K562 (cell line): ENCODE results near the gene UQCRHL. TPM values are rescaled to one million over a fixed set of nuclear protein-coding genes. Genes with fewer than 3 reads are reported as not detected.

Experiments
- ARID2 ChIP-seq: fragments of 450-650 bp; IDR thresholded peaks from 2 replicates; pipeline ENCODE4 v1.6.1; 2017; ENCODE audit warnings: antibody characterized with exemption, mild to moderate bottlenecking
- CHD7 ChIP-seq: fragments of 200-600 bp; sonication (generic); IDR thresholded peaks from one replicate; pipeline ENCODE4 v1.6.1; 2012; ENCODE audit warnings: mild to moderate bottlenecking, low read depth, low read length, inconsistent platforms
- ETV1 ChIP-seq: fragments of 450-650 bp; conservative IDR thresholded peaks from 2 replicates; pipeline ENCODE4 v1.6.1; 2016; ENCODE audit warnings: missing genetic modification characterization, control low read depth, low read depth, missing compliant biosample characterization
- GABPB1 ChIP-seq: sonication (generic); formaldehyde crosslinking; IDR thresholded peaks from 2 replicates; pipeline ENCODE4 v1.8.0; 2022; ENCODE audit warnings: mild to moderate bottlenecking, missing genetic modification reagents
- MIER1 ChIP-seq: fragments of 450-650 bp; IDR thresholded peaks from 2 replicates; pipeline ENCODE4 v1.6.1; 2016; ENCODE audit warnings: antibody characterized with exemption, mild to moderate bottlenecking, low read depth
- RAD21 ChIP-seq, 2 experiments: fragments of 250-450 bp in 1 of 2; fragments of 450-650 bp in 1 of 2; sonication (Bioruptor Pico) in 1 of 2; formaldehyde crosslinking in 1 of 2; IDR thresholded peaks in 1 of 2; conservative IDR thresholded peaks in 1 of 2; 2 replicates each; pipeline versions ENCODE4 v1.4.0 to v1.8.0; 2020 to 2022; ENCODE audit warnings: mild to moderate bottlenecking in 2 of 2, moderate library complexity in 1 of 2
- SMARCE1 ChIP-seq: fragments of 450-650 bp; IDR thresholded peaks from 2 replicates; pipeline ENCODE4 v1.7.1; 2016; ENCODE audit warnings: mild to moderate bottlenecking
- STAT5B ChIP-seq: fragments of 250-450 bp; sonication (Bioruptor Pico); IDR thresholded peaks from 2 replicates; pipeline ENCODE4 v1.8.0; 2021; ENCODE audit warnings: mild to moderate bottlenecking, inconsistent platforms
- ZNF24 ChIP-seq: fragments of 450-650 bp; IDR thresholded peaks from 2 replicates; pipeline ENCODE4 v1.6.1; 2016
- ZNF589 ChIP-seq: fragments of 200-800 bp; sonication (Bioruptor generic); IDR thresholded peaks from 2 replicates; pipeline ENCODE4 v1.6.1; 2016; ENCODE audit warnings: low read depth, missing genetic modification characterization, missing compliant biosample characterization
- ZNF695 ChIP-seq: fragments of 450-650 bp; formaldehyde crosslinking; IDR thresholded peaks from 2 replicates; pipeline ENCODE4 v1.4.0; 2020; ENCODE audit warnings: mild to moderate bottlenecking, moderate library complexity
- ZSCAN32 ChIP-seq: fragments of 450-650 bp; formaldehyde crosslinking; IDR thresholded peaks from 2 replicates; pipeline ENCODE4 v1.4.0; 2020; ENCODE audit warnings: mild to moderate bottlenecking, moderate library complexity
- polyA plus RNA-seq, 8 experiments: library from polyadenylated mRNA; depleted of rRNA in 4 of 8; stranded (reverse) in 5 of 8; unstranded in 3 of 8; fragments of >200 nt; fragmentation: Nextera tagmentation in 2 of 8; fragmentation: Illumina TruSeq in 1 of 8; extraction: Ambion mirVana in 2 of 8; extraction: Trizol in 1 of 8; gene quantifications; 2 replicates each; pipeline versions ENCODE4 v1.2.1 to v1.2.3, GENCODE V29; 2011 to 2014; ENCODE audit warnings: inconsistent platforms in 1 of 8, missing spikeins in 1 of 8
- total RNA-seq, 7 experiments: library from RNA; depleted of rRNA in 6 of 7; stranded (reverse); fragments of >200 nt in 6 of 7; fragmentation: Illumina TruSeq in 2 of 7; extraction: Trizol in 2 of 7; gene quantifications; 2 replicates each; pipeline versions ENCODE4 v1.2.1 to v1.2.3, GENCODE V29; 2011 to 2021; ENCODE audit warnings: low replicate concordance in 1 of 7
- TF ChIP-seq, protein P1 (sequence below): fragments of 250-450 bp; sonication (Bioruptor Pico); IDR thresholded peaks from 2 replicates; pipeline ENCODE4 v1.5.0; 2021
- TF ChIP-seq, protein P2 (sequence below): IDR thresholded peaks from 2 replicates; pipeline ENCODE4 v1.6.1; 2012; ENCODE audit warnings: low read depth, low read length, improper control_type of control experiment, borderline replicate concordance

The UQCRHL gene
- total and polyA plus RNA-seq, 9 of the 15 experiments (the other 6 are each of a cell fraction or from before 2014, with no cell fraction given) = 5.1 to 41.3 (median 21.8) TPM

DNA sequence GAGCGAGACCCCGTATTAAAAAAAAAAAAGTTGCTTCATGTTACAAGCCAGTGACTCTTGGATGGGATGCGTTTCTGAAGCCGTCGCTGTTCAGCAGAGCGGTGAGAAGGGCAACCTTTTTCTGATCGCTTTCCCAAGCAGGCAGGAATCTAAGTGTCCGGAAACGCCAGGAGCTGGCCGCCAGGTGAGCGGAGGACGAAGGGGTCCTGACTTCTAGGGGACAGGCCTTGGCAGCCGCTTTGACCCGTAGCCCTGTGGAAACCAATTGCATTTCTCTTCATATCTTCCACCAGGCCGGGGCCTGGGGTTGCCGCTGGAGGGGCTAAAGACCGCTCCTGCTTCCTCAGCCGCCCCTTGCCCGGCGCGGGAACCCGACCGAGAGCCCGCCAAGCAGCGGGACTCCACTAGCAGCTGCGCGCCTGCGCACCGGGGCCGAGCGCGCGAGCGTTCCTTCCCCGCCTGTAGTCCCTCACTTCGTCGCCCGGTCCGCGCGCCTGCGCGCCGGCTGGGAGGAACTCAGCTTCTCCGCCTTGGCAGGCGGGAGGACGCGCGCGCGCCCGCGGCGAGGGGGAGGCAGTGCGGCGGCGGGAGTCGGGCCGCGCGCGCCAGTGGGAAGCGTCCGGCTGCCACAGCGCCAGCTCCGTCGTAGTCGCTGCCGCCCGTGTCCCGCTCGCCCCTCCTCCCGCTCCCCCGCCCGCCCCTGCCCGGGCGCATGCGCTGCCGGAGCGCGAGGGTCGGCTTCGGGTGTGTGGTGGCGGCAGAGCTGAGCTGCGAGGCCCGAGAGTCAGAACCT, 39.8 kb upstream of the UQCRHL start, which contains the start of gene SPEN (continued):
- TF ChIP-seq, protein P1, sequence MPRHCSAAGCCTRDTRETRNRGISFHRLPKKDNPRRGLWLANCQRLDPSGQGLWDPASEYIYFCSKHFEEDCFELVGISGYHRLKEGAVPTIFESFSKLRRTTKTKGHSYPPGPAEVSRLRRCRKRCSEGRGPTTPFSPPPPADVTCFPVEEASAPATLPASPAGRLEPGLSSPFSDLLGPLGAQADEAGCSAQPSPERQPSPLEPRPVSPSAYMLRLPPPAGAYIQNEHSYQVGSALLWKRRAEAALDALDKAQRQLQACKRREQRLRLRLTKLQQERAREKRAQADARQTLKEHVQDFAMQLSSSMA (CRISPR knock-in tag) = no peak
- TF ChIP-seq RAD21 (CRISPR knock-in tag; conservative IDR thresholded peaks at IDR 0.05 in 1 of 2, IDR thresholded peaks at IDR 0.05 in 1 of 2) = 0 out of 4 replicates have a peak, but pooled peaks have one; percentile 5 to 7
- TF ChIP-seq ZNF695 = no peak
- no peak for TF ChIP-seq CHD7
- peak; percentile 42; the same call in 1 of the 2 replicates for TF ChIP-seq ZSCAN32 (CRISPR knock-in tag)
- TF ChIP-seq ARID2 = no peak
- TF ChIP-seq STAT5B (CRISPR knock-in tag) = no peak
- TF ChIP-seq, protein P2, sequence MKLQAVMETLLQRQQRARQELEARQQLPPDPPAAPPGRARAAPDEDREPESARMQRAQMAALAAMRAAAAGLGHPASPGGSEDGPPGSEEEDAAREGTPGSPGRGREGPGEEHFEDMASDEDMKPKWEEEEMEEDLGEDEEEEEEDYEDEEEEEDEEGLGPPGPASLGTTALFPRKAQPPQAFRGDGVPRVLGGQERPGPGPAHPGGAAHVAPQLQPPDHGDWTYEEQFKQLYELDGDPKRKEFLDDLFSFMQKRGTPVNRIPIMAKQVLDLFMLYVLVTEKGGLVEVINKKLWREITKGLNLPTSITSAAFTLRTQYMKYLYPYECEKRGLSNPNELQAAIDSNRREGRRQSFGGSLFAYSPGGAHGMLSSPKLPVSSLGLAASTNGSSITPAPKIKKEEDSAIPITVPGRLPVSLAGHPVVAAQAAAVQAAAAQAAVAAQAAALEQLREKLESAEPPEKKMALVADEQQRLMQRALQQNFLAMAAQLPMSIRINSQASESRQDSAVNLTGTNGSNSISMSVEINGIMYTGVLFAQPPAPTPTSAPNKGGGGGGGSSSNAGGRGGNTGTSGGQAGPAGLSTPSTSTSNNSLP = 0 out of 2 replicates have a peak, but pooled peaks have one; percentile 35
- no peak for TF ChIP-seq SMARCE1
- peak; percentile 74 for TF ChIP-seq ETV1
- TF ChIP-seq ZNF589 = peak; percentile 90
- no peak for TF ChIP-seq MIER1
- peak; percentile 80 for TF ChIP-seq GABPB1
- peak; percentile 71 for TF ChIP-seq ZNF24
